Transverse colon (tissue), 4 donors: ENCODE measurements around the gene SPINK4. TPM values are rescaled to one million over a fixed set of nuclear protein-coding genes. Genes with fewer than 3 reads are reported as not detected.

Source experiments
- DNase-seq: peaks from one replicate; pipeline ENCODE4 v3.0.0-alpha.2; 2019
- H3K27ac ChIP-seq, 4 donors: fragments of 200-600 bp; sonication (generic); 2 replicates each; pipeline ENCODE4 v1.5.1; 2016 to 2018; ENCODE audit warnings: inconsistent platforms in 4 of 4
- H3K27me3 ChIP-seq: fragments of 200-600 bp; sonication (generic); 2 replicates; pipeline ENCODE4 v1.5.1; 2017; ENCODE audit warnings: inconsistent platforms
- H3K36me3 ChIP-seq, 4 donors: fragments of 200-600 bp; sonication (generic); 2 replicates each; pipeline ENCODE4 v1.5.1; 2017 to 2019; ENCODE audit warnings: inconsistent platforms in 4 of 4
- H3K4me1 ChIP-seq, 4 donors: fragments of 200-600 bp; sonication (generic); 2 replicates each; pipeline ENCODE4 v1.5.1; 2017 to 2020; ENCODE audit warnings: inconsistent platforms in 4 of 4
- H3K4me3 ChIP-seq, 4 donors: fragments of 200-600 bp; sonication (generic); 1 replicate in 1 of 4; 2 replicates in 3 of 4; pipeline versions ENCODE4 v1.5.1 to v1.6.1; 2017 to 2019; ENCODE audit warnings: inconsistent platforms in 4 of 4
- H3K9me3 ChIP-seq, 2 donors: fragments of 200-600 bp; sonication (generic); 2 replicates each; pipeline ENCODE4 v1.5.1; 2017 to 2019; ENCODE audit warnings: inconsistent platforms in 2 of 2
- CTCF ChIP-seq, 5 experiments: fragments of 200-600 bp in 3 of 5; fragments of 450-650 bp in 2 of 5; sonication (generic) in 3 of 5; IDR thresholded peaks; 1 replicate in 2 of 5; 2 replicates in 3 of 5; pipeline ENCODE4 v1.5.1; 2016 to 2017; ENCODE audit warnings: antibody characterized with exemption in 5 of 5, inconsistent platforms in 3 of 5, mild to moderate bottlenecking in 2 of 5, moderate library complexity in 1 of 5
- EP300 ChIP-seq: sonication (generic); formaldehyde crosslinking; IDR thresholded peaks from one replicate; pipeline ENCODE4 v1.6.1; 2017; ENCODE audit warnings: antibody characterized with exemption, low read depth
- POLR2A ChIP-seq: fragments of 450-650 bp; IDR thresholded peaks from one replicate; pipeline ENCODE4 v1.6.1; 2016; ENCODE audit warnings: antibody characterized with exemption, mild to moderate bottlenecking, moderate library complexity
- POLR2AphosphoS5 ChIP-seq, 3 donors: sonication (generic); formaldehyde crosslinking; IDR thresholded peaks; one replicate each; pipeline ENCODE4 v1.6.1; 2016; ENCODE audit warnings: antibody characterized with exemption in 3 of 3
- WGBS, 2 donors: methylation state at CpG; one replicate each; pipeline ENCODE4 v1.1.5; 2018; ENCODE audit warnings: low coverage in 1 of 2; 5-methylcytosine and 5-hydroxymethylcytosine counted together
- in situ Hi-C, 4 donors: fragments of 200-750 bp; cut with MboI; loops; one replicate each; pipeline versions ENCODE4 v1.15.0 to v1.15.1; 2017; ENCODE audit warnings: low sequenced_read_pairs in 3 of 4, low pct_ligation_motif_present in 1 of 4, low pct_unique_long_range_greater_than_20kb in 1 of 4
- intact Hi-C: fragments of 100-400 bp; cut with DNase I; formaldehyde crosslinking; loops from one replicate; pipeline ENCODE4 v1.15.1; 2023; ENCODE audit warnings: low total_unique reads
- total RNA-seq, 4 donors: library from RNA; depleted of rRNA; stranded (reverse); fragments of >200 nt; gene quantifications; one replicate each; pipeline ENCODE4 v1.1.0, GENCODE V29; 2016

The SPINK4 gene
- total RNA-seq, 4 donors from 2014 or later, result 6.6 to 77.8 TPM; not detected in 2

DNA sequence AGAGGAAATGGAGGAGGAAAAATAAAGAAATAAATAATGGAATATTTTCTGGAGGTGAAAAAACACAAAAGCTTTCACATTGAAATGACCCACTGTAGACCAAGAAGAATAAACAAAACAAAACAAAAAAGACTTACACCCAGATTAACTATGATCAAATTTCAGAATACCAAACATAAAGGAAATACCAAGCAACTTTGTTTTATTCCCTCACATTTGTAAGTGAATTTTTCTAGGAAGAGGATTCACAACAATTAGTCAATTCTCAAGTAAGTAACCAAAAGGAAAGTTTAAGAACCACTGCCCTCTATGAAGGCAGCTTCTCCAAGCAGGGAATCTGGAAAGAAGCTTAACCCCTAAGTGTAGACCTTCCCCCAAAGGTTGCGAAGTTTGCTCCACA is 43.2 kb upstream of the SPINK4 start:
- WGBS, 2 donors, result 97 to 100% methylated on average over 1 of the region's 1 CpG
- H3K4me1 ChIP-seq, result peaks cover 0 to 8% (median 0%) of the 10 kb centered on the region in 4 donors
- no peaks in the 10 kb centered on the region for H3K27me3 ChIP-seq
- in situ Hi-C loops, result no loop called here
- no peak for TF ChIP-seq POLR2A
- TF ChIP-seq POLR2AphosphoS5 (IDR thresholded peaks at IDR 0.05), result no peak
- no peak for TF ChIP-seq CTCF (IDR thresholded peaks at IDR 0.05)
- TF ChIP-seq EP300, result no peak
- H3K4me3 ChIP-seq, result no peak overlapping the region
- intact Hi-C loops, result no loop called here
- H3K9me3 ChIP-seq, result no peaks in the 10 kb centered on the region
- H3K27ac ChIP-seq, result peak overlapping the region; percentile 37 to 68 (median 63)
- no peak for DNase-seq
- H3K36me3 ChIP-seq, result no peaks in the 10 kb centered on the region

DNA sequence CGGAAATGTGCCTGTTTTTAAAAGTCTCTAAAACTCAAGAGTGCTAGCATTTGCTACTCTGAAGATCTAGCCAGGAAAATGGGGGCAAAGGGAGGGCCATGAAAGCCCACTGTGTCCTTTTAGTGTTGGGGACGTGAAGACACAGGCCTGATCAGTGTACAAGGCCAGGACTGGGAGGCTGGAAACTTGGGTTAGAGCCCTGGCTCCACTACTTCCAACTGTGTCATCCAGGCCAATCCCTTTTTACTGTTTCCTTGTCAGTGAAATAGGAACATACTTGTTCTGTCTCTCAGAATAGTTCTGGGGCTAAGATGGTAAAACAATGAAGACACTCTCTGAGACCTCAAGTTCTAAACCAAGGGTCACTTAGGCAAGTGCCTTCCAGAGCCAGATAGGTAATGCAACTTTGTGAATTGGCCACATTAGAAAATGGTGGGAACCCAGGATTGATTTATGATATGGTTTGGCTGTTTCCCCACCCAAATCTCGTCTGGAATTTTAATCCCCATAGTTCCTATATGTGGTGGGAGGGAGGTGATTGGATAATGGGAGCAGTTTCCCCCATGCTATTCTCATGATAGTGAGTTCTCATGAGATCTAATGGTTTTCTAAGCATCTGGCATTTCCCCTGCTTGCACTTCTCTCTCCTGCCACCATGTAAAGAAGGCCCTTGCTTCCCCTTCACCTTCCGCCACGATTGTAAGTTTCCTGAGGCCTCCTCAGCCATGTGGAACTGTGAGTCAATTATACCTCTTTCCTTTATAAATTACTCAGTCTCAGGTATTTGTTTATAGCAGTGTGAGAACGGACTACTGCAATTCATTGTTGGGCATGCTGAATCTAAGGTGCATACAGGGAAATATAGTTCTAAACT is 42.5 kb upstream of the SPINK4 start:
- intact Hi-C loops, result no loop called here
- WGBS, 2 donors, result 54 to 66% methylated on average over 4 to 6 of the region's 6 CpGs
- Histone ChIP-seq H3K4me1 (peaks cover 0 to 12% (median 3%) of the 10 kb centered on the region in 4 donors), H3K27me3 (no peaks in the 10 kb centered on the region), H3K4me3 (no peak overlapping the region), H3K9me3 (no peaks in the 10 kb centered on the region), H3K36me3 (no peaks in the 10 kb centered on the region), H3K27ac (peak overlapping the region; percentile 37 to 68 (median 63))
- no peak for DNase-seq
- TF ChIP-seq POLR2AphosphoS5 (IDR thresholded peaks at IDR 0.05), result peak in 1 of 3 donors; percentile 23
- TF ChIP-seq POLR2A, result no peak
- in situ Hi-C loops, result no loop called here

DNA sequence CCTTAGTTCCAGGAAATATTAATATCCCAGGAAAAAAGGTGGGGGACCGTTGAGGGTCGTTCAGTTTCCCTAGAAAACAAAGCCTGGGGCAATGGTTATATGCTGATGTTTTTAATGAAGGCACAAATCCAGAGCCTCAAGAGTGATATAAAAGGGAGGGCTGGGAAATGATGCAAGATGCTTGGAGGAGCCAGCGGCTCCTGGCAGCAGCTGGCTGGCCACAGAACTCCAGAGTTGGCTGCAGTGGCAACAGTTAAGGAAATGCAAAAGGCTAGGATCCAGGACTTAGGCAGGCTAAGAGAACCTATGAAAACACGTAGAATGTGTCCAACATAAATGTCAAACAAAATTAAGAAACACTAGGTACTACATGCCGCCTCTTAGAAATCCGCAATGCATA is 41.8 kb upstream of the SPINK4 start:
- H3K9me3 ChIP-seq, result no peaks in the 10 kb centered on the region
- H3K4me3 ChIP-seq, result no peak overlapping the region
- in situ Hi-C loops, result no loop called here
- TF ChIP-seq CTCF (IDR thresholded peaks at IDR 0.05) (no peak), POLR2AphosphoS5 (IDR thresholded peaks at IDR 0.05) (peak in 2 of 3 donors; percentile 18 to 19)
- intact Hi-C loops, result no loop called here
- no peak for DNase-seq
- WGBS, 2 donors, result 70 to 75% methylated on average over 6 of the region's 6 CpGs
- H3K27me3 ChIP-seq, result no peaks in the 10 kb centered on the region
- no peaks in the 10 kb centered on the region for H3K36me3 ChIP-seq
- H3K27ac ChIP-seq, result peak overlapping the region; percentile 37 to 68 (median 63)
- H3K4me1 ChIP-seq, result peaks cover 4 to 12% (median 6%) of the 10 kb centered on the region in 4 donors

DNA sequence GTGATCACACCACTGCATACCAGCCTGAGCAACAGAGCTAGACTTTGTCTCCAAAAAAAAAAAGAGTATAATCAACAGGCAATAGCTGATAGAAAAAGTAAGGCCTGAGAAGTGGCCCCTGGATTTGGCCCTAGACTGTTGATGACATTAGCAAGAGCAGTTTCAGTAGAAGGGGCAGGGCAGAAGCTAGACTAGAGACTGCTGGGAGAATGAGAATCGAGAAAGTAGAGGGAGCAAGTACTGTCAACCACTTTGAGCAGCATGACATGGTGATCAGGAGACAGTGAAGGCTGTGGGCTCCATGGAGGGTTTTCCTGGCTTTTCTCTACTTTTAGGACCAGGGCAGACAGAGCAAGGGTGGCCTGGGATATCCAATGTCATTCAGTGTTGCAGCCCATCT is 37.9 kb upstream of the SPINK4 start:
- DNase-seq, result no peak
- Histone ChIP-seq H3K4me3 (no peak overlapping the region), H3K4me1 (peaks cover 4 to 12% (median 7%) of the 10 kb centered on the region in 4 donors), H3K9me3 (no peaks in the 10 kb centered on the region), H3K27ac (peak overlapping the region in 2 of 4 donors; percentile 3 to 51), H3K36me3 (no peaks in the 10 kb centered on the region), H3K27me3 (no peaks in the 10 kb centered on the region)
- in situ Hi-C loops (no loop called here), intact Hi-C loops (loop anchor here (10.0 kb wide), 1 partner anchor 47 kb away; no protein-coding TSS in a partner anchor)
- TF ChIP-seq POLR2A (no peak), EP300 (no peak), CTCF (IDR thresholded peaks at IDR 0.05) (no peak), POLR2AphosphoS5 (IDR thresholded peaks at IDR 0.05) (no peak)
- WGBS, 2 donors, result 67% methylated on average over 1 of the region's 1 CpG; no CpG with 5 or more reads in 1 of the 2 donors
